Spinal cord (tissue), 10 donors: ENCODE measurements around the gene TREM2. TPM values are rescaled to one million over a fixed set of nuclear protein-coding genes. Genes with fewer than 3 reads are reported as not detected.
A peak's percentile ranks its signal among the peaks of the same experiment; 100 is the strongest.

ENCODE experiments used
- DNase-seq, 6 donors: peaks; one replicate each; pipeline versions ENCODE4 v3.0.0 to v3.0.0-alpha.2; 2013 to 2015; ENCODE audit warnings: low spot score in 6 of 6, low read depth in 4 of 6
- H3K27ac ChIP-seq: one replicate; pipeline ENCODE4 v1.5.1; 2013; ENCODE audit warnings: low read depth, low read length, control low read depth
- H3K27me3 ChIP-seq: one replicate; pipeline ENCODE4 v1.6.1; 2013; ENCODE audit warnings: low read length; ENCODE audit not compliant: control insufficient read depth, insufficient read depth
- H3K36me3 ChIP-seq: one replicate; pipeline ENCODE4 v1.6.1; 2013; ENCODE audit warnings: low read length; ENCODE audit not compliant: control insufficient read depth, insufficient read depth
- H3K4me1 ChIP-seq: one replicate; pipeline ENCODE4 v1.6.1; 2013; ENCODE audit warnings: low read length; ENCODE audit not compliant: control insufficient read depth, insufficient read depth
- H3K4me3 ChIP-seq: one replicate; pipeline ENCODE4 v1.5.1; 2013; ENCODE audit warnings: low read depth, low read length, control low read depth
- H3K9me3 ChIP-seq: one replicate; pipeline ENCODE4 v1.6.1; 2013; ENCODE audit warnings: low read length; ENCODE audit not compliant: control insufficient read depth, insufficient read depth
- WGBS: methylation state at CpG from one replicate; pipeline ENCODE4 v1.1.5; 2013; ENCODE audit warnings: missing lambda C conversion rate; ENCODE audit not compliant: insufficient coverage; 5-methylcytosine and 5-hydroxymethylcytosine counted together
- polyA plus RNA-seq, 2 donors: library from polyadenylated mRNA; unstranded; fragments of 120-200 nt; gene quantifications; one replicate each; pipeline ENCODE4 v1.2.1, GENCODE V29; 2013; ENCODE audit not compliant: insufficient read length in 2 of 2
- total RNA-seq, 2 donors: library from RNA; depleted of rRNA in 1 of 2; stranded (reverse); fragments of 120-200 nt in 1 of 2; fragments of >200 nt in 1 of 2; gene quantifications; one replicate each; pipeline versions ENCODE4 v1.2.3 to v1.2.4, GENCODE V29; 2013 to 2014
- donor health status: healthy.

TREM2 gene
- total and polyA plus RNA-seq, 4 donors = 20.9 to 27.4 (median 23.4) TPM

- Histone ChIP-seq H3K9me3 (no peaks in the 10 kb centered on the region), H3K4me1 (no peaks in the 10 kb centered on the region), H3K27ac (no peak overlapping the region), H3K27me3 (no peaks in the 10 kb centered on the region), H3K36me3 (no peaks in the 10 kb centered on the region), H3K4me3 (no peak overlapping the region)
- no peak for DNase-seq
- WGBS = 91% methylated on average over 8 of the region's 8 CpGs
Observed at GRCh38 chr6:41187924-41188886, 25.3 kb upstream of the TREM2 start.

GRCh38 chr6:41186031-41186562 is 23.2 kb upstream of the TREM2 start:
- Histone ChIP-seq H3K36me3 (no peaks in the 10 kb centered on the region), H3K4me1 (no peaks in the 10 kb centered on the region), H3K4me3 (no peak overlapping the region), H3K9me3 (no peaks in the 10 kb centered on the region), H3K27ac (no peak overlapping the region), H3K27me3 (no peaks in the 10 kb centered on the region)
- whole genome bisulfite sequencing = 89% methylated on average over 6 of the region's 10 CpGs
- no peak for DNase-seq

GRCh38 chr6:41184761-41185160 is 21.8 kb upstream of the TREM2 start:
- DNase-seq = no peak
- H3K27ac ChIP-seq = no peak overlapping the region
- no peak overlapping the region for H3K4me3 ChIP-seq
- no peaks in the 10 kb centered on the region for H3K36me3 ChIP-seq
- no peaks in the 10 kb centered on the region for H3K4me1 ChIP-seq
- no peaks in the 10 kb centered on the region for H3K27me3 ChIP-seq
- no peaks in the 10 kb centered on the region for H3K9me3 ChIP-seq
- 97% methylated on average over 7 of the region's 7 CpGs for WGBS

GRCh38 chr6:41182069-41183034 is 19.4 kb upstream of the TREM2 start:
- no peaks in the 10 kb centered on the region for H3K9me3 ChIP-seq
- H3K27me3 ChIP-seq = no peaks in the 10 kb centered on the region
- no peak overlapping the region for H3K27ac ChIP-seq
- DNase-seq = peak in 1 of 6 donors; percentile 22
- H3K4me3 ChIP-seq = no peak overlapping the region
- WGBS = 91% methylated on average over 3 of the region's 4 CpGs
- no peaks in the 10 kb centered on the region for H3K36me3 ChIP-seq
- no peaks in the 10 kb centered on the region for H3K4me1 ChIP-seq

GRCh38 chr6:41181566-41181965 is 18.6 kb upstream of the TREM2 start:
- no peaks in the 10 kb centered on the region for H3K27me3 ChIP-seq
- no peak overlapping the region for H3K4me3 ChIP-seq
- no peaks in the 10 kb centered on the region for H3K36me3 ChIP-seq
- H3K4me1 ChIP-seq = no peaks in the 10 kb centered on the region
- no peaks in the 10 kb centered on the region for H3K9me3 ChIP-seq
- H3K27ac ChIP-seq = no peak overlapping the region
- DNase-seq = no peak
- WGBS = 80% methylated on average over 1 of the region's 1 CpG

GRCh38 chr6:41179163-41179562 is 16.2 kb upstream of the TREM2 start:
- no CpG with 5 or more reads among the region's 4 CpGs for WGBS
- Histone ChIP-seq H3K4me1 (no peaks in the 10 kb centered on the region), H3K36me3 (no peaks in the 10 kb centered on the region)

GRCh38 chr6:41177695-41178094 is 14.8 kb upstream of the TREM2 start:
- Histone ChIP-seq H3K4me1 (no peaks in the 10 kb centered on the region), H3K27ac (no peak overlapping the region), H3K27me3 (no peaks in the 10 kb centered on the region), H3K4me3 (no peak overlapping the region), H3K36me3 (no peaks in the 10 kb centered on the region), H3K9me3 (no peaks in the 10 kb centered on the region)
- no CpG with 5 or more reads among the region's 2 CpGs for WGBS
- DNase-seq = no peak

More at GRCh38 chr6:41179163-41179562, 16.2 kb upstream of the TREM2 start:
- no peak overlapping the region for H3K27ac ChIP-seq
- no peak for DNase-seq
- no peaks in the 10 kb centered on the region for H3K27me3 ChIP-seq
- H3K4me3 ChIP-seq = no peak overlapping the region
- H3K9me3 ChIP-seq = no peaks in the 10 kb centered on the region

GRCh38 chr6:41177287-41177686 is 14.4 kb upstream of the TREM2 start:
- no peak overlapping the region for H3K27ac ChIP-seq
- WGBS = 85% methylated on average over 3 of the region's 3 CpGs
- no peak overlapping the region for H3K4me3 ChIP-seq
- H3K9me3 ChIP-seq = no peaks in the 10 kb centered on the region
- no peak for DNase-seq
- H3K4me1 ChIP-seq = no peaks in the 10 kb centered on the region
- H3K36me3 ChIP-seq = no peaks in the 10 kb centered on the region
- no peaks in the 10 kb centered on the region for H3K27me3 ChIP-seq

- no peak for DNase-seq
- H3K27ac ChIP-seq = no peak overlapping the region
- H3K4me1 ChIP-seq = no peaks in the 10 kb centered on the region
- H3K4me3 ChIP-seq = no peak overlapping the region
- no peaks in the 10 kb centered on the region for H3K9me3 ChIP-seq
- H3K27me3 ChIP-seq = no peaks in the 10 kb centered on the region
- WGBS = 93% methylated on average over 12 of the region's 12 CpGs
- no peaks in the 10 kb centered on the region for H3K36me3 ChIP-seq
Observed at GRCh38 chr6:41176189-41176588, 13.3 kb upstream of the TREM2 start.
